Endothelial cell of umbilical vein (primary cell): ENCODE data around the gene CNIH1. TPM values are rescaled to one million over a fixed set of nuclear protein-coding genes. Genes with fewer than 3 reads are reported as not detected.

Source experiments
- BruUV-seq: library from RNA; stranded (reverse); fragments of 400-500 nt; replicated peaks from 2 replicates; lab custom pipeline; 2021; lab: Mats Ljungman, UMichigan
- CTCF ChIA-PET: fragments of 300-600, 350-600 bp; sonication (Branson Sonifier 250); formaldehyde crosslinking; loops from one replicate; lab custom pipeline; 2021; ENCODE audit warnings: antibody characterized with exemption, inconsistent platforms; lab: Charles Lee
- POLR2A ChIA-PET: fragments of 300-600, 350-600 bp; sonication (Branson Sonifier 250); formaldehyde crosslinking; loops from one replicate; lab custom pipeline; 2021; ENCODE audit warnings: antibody characterized with exemption, inconsistent platforms; lab: Charles Lee
- DNase-seq: peaks from one replicate; pipeline ENCODE4 v3.0.0-alpha.2; 2011; ENCODE audit warnings: low read depth, low spot score
- FAIRE-seq: peaks from 2 replicates; lab custom pipeline; 2011; peaks lifted over from hg19 to GRCh38; lab: Jason Lieb, UNC
- H2AFZ ChIP-seq: 2 replicates; pipeline ENCODE4 v1.6.0; 2012; ENCODE audit warnings: low read depth, low read length, control low read depth, inconsistent platforms
- H3K27ac ChIP-seq: 2 replicates; pipeline ENCODE4 v1.5.1; 2011; ENCODE audit warnings: low read depth, mild to moderate bottlenecking, control low read depth, low read length, moderate library complexity; ENCODE audit not compliant: insufficient read depth
- H3K27me3 ChIP-seq, 2 experiments: 2 replicates each; pipeline versions ENCODE4 v1.6.0 to v1.6.1; 2011; ENCODE audit warnings: low read length in 2 of 2, mixed read lengths in 1 of 2; ENCODE audit not compliant: control insufficient read depth in 2 of 2, insufficient read depth in 2 of 2
- H3K36me3 ChIP-seq, 2 experiments: 2 replicates in 1 of 2; 3 replicates in 1 of 2; pipeline ENCODE4 v1.5.1; 2011; ENCODE audit warnings: low read length in 2 of 2, mild to moderate bottlenecking in 1 of 2, moderate library complexity in 1 of 2; ENCODE audit not compliant: control insufficient read depth in 2 of 2, insufficient read depth in 2 of 2; ENCODE audit errors: extremely low read depth in 1 of 2
- H3K4me1 ChIP-seq: 3 replicates; pipeline ENCODE4 v1.5.1; 2011; ENCODE audit warnings: mild to moderate bottlenecking, low read length; ENCODE audit not compliant: control insufficient read depth, insufficient read depth; ENCODE audit errors: extremely low read depth
- H3K4me2 ChIP-seq: 2 replicates; pipeline ENCODE4 v1.6.1; 2011; ENCODE audit warnings: low read length, control low read depth, mixed read lengths; ENCODE audit not compliant: insufficient read depth
- H3K4me3 ChIP-seq, 3 experiments: fragments of 200-600 bp in 1 of 3; sonication (generic), shearing (Covaris generic) in 1 of 3; replicated peaks in 1 of 3; 2 replicates each; pipeline ENCODE4 v1.5.1; 2011 to 2016; ENCODE audit warnings: control low read depth in 3 of 3, low read length in 3 of 3, mild to moderate bottlenecking in 2 of 3, inconsistent platforms in 1 of 3, low read depth in 1 of 3, moderate library complexity in 1 of 3; ENCODE audit not compliant: insufficient read depth in 1 of 3
- H3K79me2 ChIP-seq: 2 replicates; pipeline ENCODE4 v1.6.0; 2012; ENCODE audit warnings: low read length, inconsistent platforms; ENCODE audit not compliant: control insufficient read depth, insufficient read depth
- H3K9ac ChIP-seq: replicated peaks from 2 replicates; pipeline ENCODE3; 2011; ENCODE audit warnings: low read length, control low read depth; ENCODE audit not compliant: insufficient read depth; ENCODE audit errors: extremely low read depth
- H3K9me1 ChIP-seq: replicated peaks from 3 replicates; pipeline ENCODE4 v1.6.0; 2011; ENCODE audit warnings: mild to moderate bottlenecking, low read length; ENCODE audit not compliant: control insufficient read depth, insufficient read depth; ENCODE audit errors: extremely low read depth
- H3K9me3 ChIP-seq: replicated peaks from 2 replicates; pipeline ENCODE4 v1.5.1; 2012; ENCODE audit warnings: low read length, inconsistent platforms; ENCODE audit not compliant: control insufficient read depth, insufficient read depth
- H4K20me1 ChIP-seq: replicated peaks from 2 replicates; pipeline ENCODE3; 2011; ENCODE audit warnings: mild to moderate bottlenecking, low read length; ENCODE audit not compliant: control insufficient read depth, insufficient read depth; ENCODE audit errors: extremely low read depth
- CTCF ChIP-seq, 2 donors: IDR thresholded peaks; 1 replicate in 1 of 2; 2 replicates in 1 of 2; pipeline ENCODE4 v1.5.1; 2011; ENCODE audit warnings: low read length in 2 of 2, mild to moderate bottlenecking in 2 of 2, moderate library complexity in 2 of 2, control low read depth in 1 of 2, inconsistent platforms in 1 of 2, low read depth in 1 of 2; ENCODE audit not compliant: insufficient read depth in 1 of 2; ENCODE audit errors: extremely low read depth in 1 of 2
- EZH2 ChIP-seq: IDR thresholded peaks from 2 replicates; pipeline ENCODE4 v1.6.1; 2012; ENCODE audit warnings: borderline replicate concordance, low read depth, mild to moderate bottlenecking, moderate library complexity, low read length, inconsistent platforms; ENCODE audit not compliant: severe bottlenecking
- FOS ChIP-seq: IDR thresholded peaks from 2 replicates; pipeline ENCODE4 v1.6.1; 2011; ENCODE audit warnings: mild to moderate bottlenecking, low read length, moderate library complexity, borderline replicate concordance; ENCODE audit not compliant: insufficient read depth
- GATA2 ChIP-seq: IDR thresholded peaks from 2 replicates; pipeline ENCODE4 v1.7.0; 2011; ENCODE audit warnings: low read depth, mild to moderate bottlenecking, moderate library complexity, mixed read lengths, low read length; ENCODE audit not compliant: insufficient read length, insufficient read depth
- JUN ChIP-seq: IDR thresholded peaks from 2 replicates; pipeline ENCODE4 v1.6.1; 2011; ENCODE audit warnings: borderline replicate concordance, low read depth; ENCODE audit not compliant: insufficient read length, insufficient read depth
- MAX ChIP-seq: IDR thresholded peaks from 2 replicates; pipeline ENCODE4 v1.6.1; 2011; ENCODE audit not compliant: insufficient read depth, insufficient read length
- MYC ChIP-seq: IDR thresholded peaks from one replicate; pipeline ENCODE4 v1.6.1; 2011; ENCODE audit warnings: mild to moderate bottlenecking, low read depth, low read length
- POLR2A ChIP-seq: IDR thresholded peaks from 2 replicates; pipeline ENCODE4 v1.6.1; 2012; ENCODE audit warnings: low read depth, mild to moderate bottlenecking, control low read depth, low read length
- POLR2AphosphoS5 ChIP-seq: IDR thresholded peaks from 2 replicates; pipeline ENCODE4 v1.6.1; 2012; ENCODE audit warnings: low read depth, mild to moderate bottlenecking, control low read depth, low read length, moderate library complexity; ENCODE audit not compliant: insufficient read depth
- dilution Hi-C: fragments of 300-500 bp; cut with MboI; formaldehyde crosslinking; loops from one replicate; pipeline ENCODE4 v1.15.0; 2019; ENCODE audit warnings: low sequenced_read_pairs; ENCODE audit not compliant: extremely low pct_ligation_motif_present
- intact Hi-C: fragments of 100-400 bp; cut with micrococcal nuclease; formaldehyde crosslinking; loops from one replicate; pipeline ENCODE4 v1.10.0; 2022
- polyA plus RNA-seq, 4 experiments: library from polyadenylated mRNA; depleted of rRNA in 3 of 4; stranded (reverse) in 3 of 4; unstranded in 1 of 4; fragments of >200 nt; gene quantifications; 2 replicates each; pipeline versions ENCODE4 v1.2.1 to v1.2.3, GENCODE V29; 2011 to 2012; ENCODE audit warnings: missing spikeins in 1 of 4
- total RNA-seq: library from RNA; stranded (reverse); gene quantifications from 2 replicates; pipeline ENCODE4 v1.2.3, GENCODE V29; 2021

CNIH1 gene
- total and polyA plus RNA-seq, 2 donors (not counting 3 experiments of a cell fraction or from before 2014, with no cell fraction given) = 125 to 328 TPM

GRCh38 chr14:54478636-54479215 lies 37.6 kb upstream of the CNIH1 start:
- Histone ChIP-seq H3K27ac (no peak overlapping the region), H4K20me1 (no peaks in the 10 kb centered on the region), H3K9ac (no peak overlapping the region), H3K79me2 (peaks cover 2% of the 10 kb centered on the region), H3K4me2 (no peak overlapping the region), H3K9me3 (no peaks in the 10 kb centered on the region), H2AFZ (no peak overlapping the region), H3K4me3 (no peak overlapping the region), H3K27me3 (no peaks in the 10 kb centered on the region), H3K4me1 (no peaks in the 10 kb centered on the region), H3K36me3 (peaks cover 5 to 7% of the 10 kb centered on the region in 2 experiments), H3K9me1 (no peaks in the 10 kb centered on the region)
- POLR2A ChIA-PET = no interaction called here
- BruUV-seq = no TSS peak
- CTCF ChIA-PET = no interaction called here
- FAIRE-seq (no peak), DNase-seq (no peak)
- dilution Hi-C loops (no loop called here), intact Hi-C loops (no loop called here)
- no peak for TF ChIP-seq CTCF (IDR thresholded peaks at IDR 0.05; ENCODE audit: extremely low read depth in 1 of 2, insufficient read depth in 1 of 2, low read depth in 1 of 2, low read length in 2 of 2)
- TF ChIP-seq EZH2 = no peak
- TF ChIP-seq FOS = no peak
- no peak for TF ChIP-seq POLR2AphosphoS5
- no peak for TF ChIP-seq POLR2A
- TF ChIP-seq JUN = no peak
- TF ChIP-seq GATA2 = no peak
- no peak for TF ChIP-seq MAX
- TF ChIP-seq MYC = no peak
